MM.1S (cell line): ENCODE measurements around the gene ASNSD1.
A peak's percentile ranks its signal among the peaks of the same experiment; 100 is the strongest.
"Not testable (repeated sequence)": the region's sequence is repeated elsewhere in the genome, so short reads cannot be mapped to it uniquely, and the experiment has no call there.

Experiments used
- DNase-seq: peaks from one replicate; pipeline ENCODE4 v3.0.0-alpha.2; 2015
- H2AFZ ChIP-seq: fragments of 300-600 bp; sonication (generic); 2 replicates; pipeline ENCODE4 v1.6.0; 2016; ENCODE audit warnings: antibody characterized with exemption, low read length
- H3F3A ChIP-seq: fragments of 300-600 bp; sonication (generic); 2 replicates; pipeline ENCODE4 v1.6.1; 2016; ENCODE audit warnings: mild to moderate bottlenecking, antibody characterized with exemption, low read length, moderate library complexity, mixed read lengths; ENCODE audit not compliant: insufficient read depth
- H3K27ac ChIP-seq: fragments of 300-600 bp; sonication (generic); 2 replicates; pipeline ENCODE4 v1.5.1; 2016; ENCODE audit warnings: mild to moderate bottlenecking, low read length
- H3K27me3 ChIP-seq: fragments of 300-600 bp; sonication (generic); replicated peaks from 2 replicates; pipeline ENCODE4 v1.6.0; 2016; ENCODE audit warnings: low read length; ENCODE audit not compliant: insufficient read depth
- H3K36me3 ChIP-seq: fragments of 300-600 bp; sonication (generic); replicated peaks from 2 replicates; pipeline ENCODE4 v1.6.1; 2016; ENCODE audit warnings: mild to moderate bottlenecking, low read length, mixed read lengths; ENCODE audit not compliant: insufficient read depth
- H3K4me1 ChIP-seq: fragments of 300-600 bp; sonication (generic); 2 replicates; pipeline ENCODE4 v1.6.1; 2016; ENCODE audit warnings: low read length, mixed read lengths
- H3K4me2 ChIP-seq: fragments of 300-600 bp; sonication (generic); 2 replicates; pipeline ENCODE4 v1.6.0; 2016; ENCODE audit warnings: low read depth, low read length
- H3K4me3 ChIP-seq: fragments of 300-600 bp; sonication (generic); 2 replicates; pipeline ENCODE4 v1.5.1; 2016; ENCODE audit warnings: low read length, mixed read lengths
- H3K79me2 ChIP-seq: fragments of 300-600 bp; sonication (generic); 2 replicates; pipeline ENCODE4 v1.6.1; 2016; ENCODE audit warnings: mixed run types, low read length, mixed read lengths
- H3K9ac ChIP-seq: fragments of 300-600 bp; sonication (generic); 2 replicates; pipeline ENCODE4 v1.6.1; 2016; ENCODE audit warnings: low read length, mixed read lengths
- H3K9me2 ChIP-seq: fragments of 300-600 bp; sonication (generic); replicated peaks from 2 replicates; pipeline ENCODE4 v1.6.1; 2016; ENCODE audit warnings: mild to moderate bottlenecking, low read length, mixed read lengths; ENCODE audit not compliant: insufficient read depth
- H3K9me3 ChIP-seq: fragments of 300-600 bp; sonication (generic); replicated peaks from 2 replicates; pipeline ENCODE4 v1.6.1; 2016; ENCODE audit warnings: mild to moderate bottlenecking, low read length, mixed read lengths; ENCODE audit not compliant: insufficient read depth
- H4K20me1 ChIP-seq: fragments of 300-600 bp; sonication (generic); 2 replicates; pipeline ENCODE4 v1.6.1; 2016; ENCODE audit warnings: mild to moderate bottlenecking, low read length, moderate library complexity, mixed read lengths; ENCODE audit not compliant: insufficient read depth
- EZH2 ChIP-seq: fragments of 300-600 bp; sonication (generic); optimal IDR thresholded peaks from 2 replicates; pipeline ENCODE3; 2017; ENCODE audit warnings: low read depth, mild to moderate bottlenecking, antibody characterized with exemption, low read length, mixed read lengths
- EZH2phosphoT487 ChIP-seq: fragments of 300-600 bp; sonication (generic); IDR thresholded peaks from 2 replicates; pipeline ENCODE4 v1.6.1; 2018; ENCODE audit warnings: antibody characterized with exemption, low read length
- TF ChIP-seq, protein P1 (sequence below): fragments of 300-600 bp; sonication (generic); IDR thresholded peaks from 2 replicates; pipeline ENCODE4 v1.5.1; 2016; ENCODE audit warnings: antibody characterized with exemption, low read length, mixed read lengths

Gene ASNSD1

DNA sequence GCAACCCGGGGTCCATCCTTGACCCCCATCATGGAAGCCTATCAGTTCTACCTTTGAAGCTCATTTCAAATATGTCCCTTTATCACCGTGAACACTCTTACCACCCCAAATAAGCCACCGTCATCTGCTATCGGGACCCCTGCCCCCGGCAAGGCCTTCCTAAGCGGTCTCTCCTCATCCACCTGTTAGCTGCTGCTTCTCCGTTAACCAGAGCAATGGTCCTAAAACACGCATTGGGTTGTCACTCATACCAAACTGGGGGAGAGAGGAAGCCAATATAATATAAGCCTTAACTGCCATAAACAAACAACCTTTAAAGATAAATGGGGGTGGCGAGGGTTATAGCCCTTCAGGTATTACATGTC lies 680 bp downstream of the ASNSD1 start:
- peak overlapping the region; percentile 94 for H2AFZ ChIP-seq
- no peaks in the 10 kb centered on the region for H3K9me2 ChIP-seq
- H3K36me3 ChIP-seq, result peaks cover 12% of the 10 kb centered on the region; the same call in 1 of the 2 replicates
- H3K9me3 ChIP-seq, result no peaks in the 10 kb centered on the region
- peak overlapping the region; percentile 83 for H3K4me2 ChIP-seq
- peak overlapping the region; percentile 86 for H3K9ac ChIP-seq
- TF ChIP-seq EZH2 (no peak), EZH2phosphoT487 (no peak)
- TF ChIP-seq, protein P1, sequence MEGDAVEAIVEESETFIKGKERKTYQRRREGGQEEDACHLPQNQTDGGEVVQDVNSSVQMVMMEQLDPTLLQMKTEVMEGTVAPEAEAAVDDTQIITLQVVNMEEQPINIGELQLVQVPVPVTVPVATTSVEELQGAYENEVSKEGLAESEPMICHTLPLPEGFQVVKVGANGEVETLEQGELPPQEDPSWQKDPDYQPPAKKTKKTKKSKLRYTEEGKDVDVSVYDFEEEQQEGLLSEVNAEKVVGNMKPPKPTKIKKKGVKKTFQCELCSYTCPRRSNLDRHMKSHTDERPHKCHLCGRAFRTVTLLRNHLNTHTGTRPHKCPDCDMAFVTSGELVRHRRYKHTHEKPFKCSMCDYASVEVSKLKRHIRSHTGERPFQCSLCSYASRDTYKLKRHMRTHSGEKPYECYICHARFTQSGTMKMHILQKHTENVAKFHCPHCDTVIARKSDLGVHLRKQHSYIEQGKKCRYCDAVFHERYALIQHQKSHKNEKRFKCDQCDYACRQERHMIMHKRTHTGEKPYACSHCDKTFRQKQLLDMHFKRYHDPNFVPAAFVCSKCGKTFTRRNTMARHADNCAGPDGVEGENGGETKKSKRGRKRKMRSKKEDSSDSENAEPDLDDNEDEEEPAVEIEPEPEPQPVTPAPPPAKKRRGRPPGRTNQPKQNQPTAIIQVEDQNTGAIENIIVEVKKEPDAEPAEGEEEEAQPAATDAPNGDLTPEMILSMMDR, result no peak
- peaks cover 49% of the 10 kb centered on the region for H3K79me2 ChIP-seq
- H3K4me3 ChIP-seq, result peak overlapping the region; percentile 84
- no peak overlapping the region for H3K27ac ChIP-seq
- H3K27me3 ChIP-seq, result no peaks in the 10 kb centered on the region
- no peaks in the 10 kb centered on the region for H4K20me1 ChIP-seq
- DNase-seq, result no peak
- peaks cover 33% of the 10 kb centered on the region for H3K4me1 ChIP-seq
- peaks cover 20% of the 10 kb centered on the region for H3F3A ChIP-seq

DNA sequence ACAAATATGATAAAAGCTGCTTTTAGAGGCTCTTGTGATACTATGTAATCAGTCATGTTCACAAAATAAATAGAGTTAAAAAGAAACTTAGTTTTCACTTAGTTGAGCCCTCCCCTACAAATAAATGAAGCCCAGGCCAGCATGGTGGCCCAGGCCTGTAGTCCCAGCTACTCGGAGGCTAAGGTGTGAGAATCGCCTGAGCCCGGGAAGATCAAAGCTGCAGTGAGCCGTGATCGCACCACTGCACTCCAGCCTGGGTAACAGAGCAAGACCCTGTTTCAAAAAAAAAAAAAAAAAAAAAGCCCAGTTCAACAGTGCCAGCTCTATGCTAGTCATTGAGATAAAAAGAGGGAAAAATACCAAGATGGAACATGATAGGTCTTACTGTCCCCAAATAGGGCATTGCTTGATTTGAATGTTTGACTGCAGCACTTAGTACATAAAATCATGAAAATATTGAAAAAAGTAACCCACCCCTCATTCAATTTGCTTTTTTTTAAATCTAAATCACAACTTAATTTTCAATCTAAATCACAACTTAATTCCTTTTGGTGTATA lies 1.5 kb downstream of the ASNSD1 start:
- peaks cover 12% of the 10 kb centered on the region; the same call in 1 of the 2 replicates for H3K36me3 ChIP-seq
- no peaks in the 10 kb centered on the region for H3K27me3 ChIP-seq
- H3K79me2 ChIP-seq, result peaks cover 53% of the 10 kb centered on the region
- H2AFZ ChIP-seq, result no peak overlapping the region
- H3K9ac ChIP-seq, result peak overlapping the region; percentile 86
- no peaks in the 10 kb centered on the region for H4K20me1 ChIP-seq
- TF ChIP-seq, protein P1, result no peak
- TF ChIP-seq EZH2, result no peak
- TF ChIP-seq EZH2phosphoT487, result no peak
- peak overlapping the region; percentile 83 for H3K4me2 ChIP-seq
- no peaks in the 10 kb centered on the region for H3K9me2 ChIP-seq
- peak overlapping the region; percentile 84 for H3K4me3 ChIP-seq
- peaks cover 28% of the 10 kb centered on the region for H3K4me1 ChIP-seq
- H3K27ac ChIP-seq, result no peak overlapping the region
- H3F3A ChIP-seq, result peaks cover 12% of the 10 kb centered on the region
- no peaks in the 10 kb centered on the region for H3K9me3 ChIP-seq
- no peak for DNase-seq

DNA sequence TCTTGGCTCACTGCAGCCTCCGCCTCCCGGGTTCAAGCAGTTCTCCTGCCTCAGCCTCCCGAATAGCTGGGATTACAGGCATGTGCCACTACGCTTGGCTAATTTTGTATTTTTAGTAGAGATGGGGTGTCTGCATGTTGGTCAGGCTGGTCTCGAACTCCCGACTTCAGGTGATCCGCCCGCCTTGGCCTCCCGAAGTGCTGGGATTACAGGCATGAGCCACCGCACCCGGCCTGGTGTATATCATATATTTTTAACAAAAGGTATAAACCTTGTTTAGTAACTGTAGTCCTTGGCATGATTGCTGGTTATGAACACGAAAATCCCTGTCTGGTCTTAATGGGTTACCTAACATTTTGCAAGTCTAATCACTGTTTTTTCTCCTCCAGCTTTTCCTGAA lies 2.1 kb downstream of the ASNSD1 start:
- H3K4me1 ChIP-seq, result peaks cover 23% of the 10 kb centered on the region
- DNase-seq, H4K20me1 ChIP-seq, H3K4me2 ChIP-seq, H3F3A ChIP-seq, H3K4me3 ChIP-seq, H3K9me2 ChIP-seq, H2AFZ ChIP-seq, H3K27me3 ChIP-seq, H3K27ac ChIP-seq, H3K9me3 ChIP-seq, H3K9ac ChIP-seq: not testable (repeated sequence)
- peaks cover 12% of the 10 kb centered on the region; the same call in 1 of the 2 replicates for H3K36me3 ChIP-seq
- H3K79me2 ChIP-seq, result peaks cover 53% of the 10 kb centered on the region

DNA sequence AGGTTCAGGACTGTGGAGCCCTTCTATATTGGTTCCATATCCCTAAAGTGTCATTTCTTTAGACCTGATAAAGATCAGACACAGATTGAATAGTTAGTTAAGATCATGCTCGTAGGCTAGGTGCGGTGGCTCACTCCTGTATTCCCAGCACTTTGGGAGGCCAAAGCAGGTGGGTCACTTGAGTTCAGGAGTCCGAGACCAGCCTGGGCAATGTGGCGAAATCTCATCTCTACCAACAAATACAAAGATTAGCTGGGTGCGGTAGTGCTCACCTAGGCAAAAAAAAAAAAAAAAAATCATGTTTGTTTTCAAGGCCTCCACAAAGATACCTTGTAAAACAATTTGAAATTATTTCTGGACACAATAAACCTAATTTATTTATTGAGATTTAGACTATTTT lies 8.7 kb downstream of the ASNSD1 start:
- Histone ChIP-seq H3K4me3 (no peak overlapping the region), H2AFZ (no peak overlapping the region), H3K4me2 (no peak overlapping the region), H3K36me3 (0 out of 2 replicates have a peak, but pooled peaks cover 12% of the 10 kb centered on the region), H3K9me3 (no peaks in the 10 kb centered on the region), H3K9me2 (no peaks in the 10 kb centered on the region), H3K79me2 (peaks cover 27% of the 10 kb centered on the region), H3K4me1 (peaks cover 8% of the 10 kb centered on the region; the same call in 1 of the 2 replicates), H3K9ac (no peak overlapping the region), H3K27me3 (no peaks in the 10 kb centered on the region), H3F3A (peaks cover 18% of the 10 kb centered on the region), H3K27ac (no peak overlapping the region), H4K20me1 (no peaks in the 10 kb centered on the region)
- DNase-seq, result no peak
- TF ChIP-seq, protein P1, result no peak
- no peak for TF ChIP-seq EZH2phosphoT487
- no peak for TF ChIP-seq EZH2
